Mucosa of gallbladder (tissue), 1 donor: ENCODE results near the gene KCNV2. TPM values are rescaled to one million over a fixed set of nuclear protein-coding genes. Genes with fewer than 3 reads are reported as not detected.

ENCODE experiments used
- DNase-seq: peaks from one replicate; pipeline ENCODE4 v3.0.0-alpha.2; 2020; ENCODE audit warnings: low spot score
- total RNA-seq: library from RNA; stranded (reverse); gene quantifications from one replicate; pipeline ENCODE4 v1.2.1, GENCODE V29; 2021
- donor health status: DM: no; HTN: no; CAD: no.

Gene KCNV2
- total RNA-seq, 1 donor from 2014 or later = not detected

GRCh38 chr9:2758898-2759510 lies 41.7 kb downstream of the KCNV2 start:
- no peak for DNase-seq

GRCh38 chr9:2761424-2761823 lies 44.1 kb downstream of the KCNV2 start:
- no peak for DNase-seq

GRCh38 chr9:2764353-2764752 lies 47.0 kb downstream of the KCNV2 start:
- no peak for DNase-seq

- DNase-seq = no peak
Measured at GRCh38 chr9:2765250-2765880, 48.1 kb downstream of the KCNV2 start.

- DNase-seq = no peak
Measured at GRCh38 chr9:2767800-2768677, 50.7 kb downstream of the KCNV2 start.

- no peak for DNase-seq
Measured at GRCh38 chr9:2771087-2771486, 53.8 kb downstream of the KCNV2 start.

- no peak for DNase-seq
Measured at GRCh38 chr9:2771661-2772060, 54.4 kb downstream of the KCNV2 start.

GRCh38 chr9:2777454-2777853 lies 60.1 kb downstream of the KCNV2 start:
- DNase-seq = no peak

GRCh38 chr9:2778816-2779215 lies 61.5 kb downstream of the KCNV2 start:
- DNase-seq = no peak

Other genes starting within 250 kb of the KCNV2 start
- gene VLDLR, start 95.7 kb upstream of the KCNV2 start, total RNA-seq = 23.8 TPM
- 22.3 TPM for gene PUM3, start 126.6 kb downstream of the KCNV2 start, total RNA-seq